A549 (cell line): ENCODE results near the gene CDC45. TPM values are rescaled to one million over a fixed set of nuclear protein-coding genes. Genes with fewer than 3 reads are reported as not detected.

Experiments
- ATAC-seq, 2 experiments: fragments of 200-7000 bp in 1 of 2; fragments of >200 bp in 1 of 2; cut with Nextera tagmentation in 1 of 2; cut with Tn5 transposase in 1 of 2; 3 replicates each; pipeline versions ENCODE4 v1.8.0 to v1.9.1; 2018 to 2020; ENCODE audit warnings: mild to moderate bottlenecking in 1 of 2, moderate library complexity in 1 of 2
- CTCF ChIA-PET: fragments of 300-600 bp; sonication (Branson Sonifier 250); formaldehyde crosslinking; extraction: SDS; loops from one replicate; lab custom pipeline; 2021; ENCODE audit warnings: antibody characterized with exemption, inconsistent platforms; lab: Yijun Ruan, JAX
- POLR2A ChIA-PET: fragments of 350-600 bp; formaldehyde crosslinking; extraction: SDS; loops from one replicate; lab custom pipeline; 2021; ENCODE audit warnings: antibody characterized with exemption, inconsistent platforms; lab: Yijun Ruan, JAX
- DNase-seq, 2 experiments: peaks; one replicate each; pipeline versions ENCODE4 v3.0.0 to v3.0.0-alpha.2; 2011 to 2016; ENCODE audit warnings: low read depth in 1 of 2, low spot score in 1 of 2
- FAIRE-seq: peaks from 2 replicates; lab custom pipeline; 2011; peaks lifted over from hg19 to GRCh38; lab: Jason Lieb, UNC
- H3K27ac ChIP-seq, 2 experiments: fragments of >200 bp; sonication (Bioruptor Twin); formaldehyde crosslinking; 3 replicates each; pipeline ENCODE4 v1.5.1; 2016 to 2017
- H3K4me1 ChIP-seq: fragments of >200 bp; sonication (Bioruptor Twin); formaldehyde crosslinking; 3 replicates; pipeline ENCODE4 v1.6.1; 2016
- H3K4me2 ChIP-seq: fragments of >200 bp; sonication (Bioruptor Twin); formaldehyde crosslinking; 3 replicates; pipeline ENCODE4 v1.6.1; 2016
- H3K4me3 ChIP-seq: fragments of >200 bp; sonication (Bioruptor Twin); formaldehyde crosslinking; 3 replicates; pipeline ENCODE4 v1.5.1; 2016
- H3K9me3 ChIP-seq: fragments of >200 bp; sonication (Bioruptor Twin); formaldehyde crosslinking; 3 replicates; pipeline ENCODE4 v1.6.1; 2016
- BCL3 ChIP-seq: fragments of >200 bp; sonication (Bioruptor Twin); formaldehyde crosslinking; IDR thresholded peaks from 3 replicates; pipeline ENCODE4 v1.6.1; 2016
- CBX2 ChIP-seq: fragments of 200-600 bp; sonication (generic); IDR thresholded peaks from 2 replicates; pipeline ENCODE4 v1.6.1; 2016; ENCODE audit warnings: low read depth, mild to moderate bottlenecking, borderline replicate concordance
- CHD2 ChIP-seq: fragments of 150-350 bp; IDR thresholded peaks from 2 replicates; pipeline ENCODE4 v1.6.1; 2014; ENCODE audit warnings: low read length; ENCODE audit not compliant: partially characterized antibody
- CHD4 ChIP-seq: fragments of 200-600 bp; sonication (generic); IDR thresholded peaks from 2 replicates; pipeline ENCODE4 v1.6.1; 2016; ENCODE audit warnings: antibody characterized with exemption, mild to moderate bottlenecking, borderline replicate concordance
- CTCF ChIP-seq: fragments of >200 bp; sonication (Bioruptor Twin); formaldehyde crosslinking; IDR thresholded peaks from 3 replicates; pipeline ENCODE4 v1.5.1; 2016
- ELK1 ChIP-seq: fragments of 150-350 bp; IDR thresholded peaks from 2 replicates; pipeline ENCODE4 v1.6.1; 2014; ENCODE audit warnings: low read depth, mild to moderate bottlenecking, low read length
- FOSB ChIP-seq: fragments of 250-450 bp; sonication (Bioruptor Pico); IDR thresholded peaks from 2 replicates; pipeline ENCODE4 v1.5.0; 2020; ENCODE audit warnings: mild to moderate bottlenecking, moderate library complexity
- HDAC2 ChIP-seq: fragments of 200-600 bp; sonication (generic); IDR thresholded peaks from 2 replicates; pipeline ENCODE4 v1.6.1; 2016
- HES2 ChIP-seq: fragments of >200 bp; sonication (Bioruptor Twin); formaldehyde crosslinking; IDR thresholded peaks from 2 replicates; pipeline ENCODE4 v1.6.1; 2016
- HOXB13 ChIP-seq: fragments of 250-450 bp; sonication (Bioruptor Pico); IDR thresholded peaks from 2 replicates; pipeline ENCODE4 v1.5.0; 2020; ENCODE audit warnings: low read depth, mild to moderate bottlenecking, moderate library complexity
- JUNB ChIP-seq: fragments of >200 bp; sonication (Bioruptor Twin); formaldehyde crosslinking; IDR thresholded peaks from 2 replicates; pipeline ENCODE4 v1.6.1; 2016
- KDM1A ChIP-seq: fragments of 200-600 bp; sonication (generic); IDR thresholded peaks from 2 replicates; pipeline ENCODE4 v1.6.1; 2016; ENCODE audit warnings: low read depth, mild to moderate bottlenecking
- MAFK ChIP-seq: fragments of 450-650 bp; IDR thresholded peaks from 2 replicates; pipeline ENCODE4 v1.6.1; 2014; ENCODE audit not compliant: partially characterized antibody
- MAZ ChIP-seq: fragments of 150-350 bp; IDR thresholded peaks from 2 replicates; pipeline ENCODE4 v1.6.1; 2014; ENCODE audit warnings: antibody characterized with exemption, low read depth, low read length, borderline replicate concordance
- MYC ChIP-seq: IDR thresholded peaks from 2 replicates; pipeline ENCODE4 v1.6.1; 2012; ENCODE audit warnings: mild to moderate bottlenecking, inconsistent platforms, low read length, improper control_type of control experiment, borderline replicate concordance
- NFE2L2 ChIP-seq: fragments of 150-350 bp; conservative IDR thresholded peaks from 2 replicates; pipeline ENCODE4 v1.6.1; 2014; ENCODE audit warnings: low read length
- NPAS2 ChIP-seq: fragments of 250-450 bp; sonication (Bioruptor Pico); IDR thresholded peaks from 2 replicates; pipeline ENCODE4 v1.8.0; 2022; ENCODE audit warnings: mild to moderate bottlenecking, moderate library complexity, borderline replicate concordance
- NR3C1 ChIP-seq: fragments of >200 bp; sonication (Bioruptor Twin); formaldehyde crosslinking; IDR thresholded peaks from 3 replicates; pipeline ENCODE4 v1.6.1; 2017
- POLR2A ChIP-seq: IDR thresholded peaks from 2 replicates; pipeline ENCODE4 v1.6.1; 2012; ENCODE audit warnings: mild to moderate bottlenecking, low read length
- RAD21 ChIP-seq, 2 experiments: fragments of >200 bp in 1 of 2; sonication (Bioruptor Twin) in 1 of 2; formaldehyde crosslinking in 1 of 2; IDR thresholded peaks in 1 of 2; conservative IDR thresholded peaks in 1 of 2; 2 replicates in 1 of 2; 3 replicates in 1 of 2; pipeline ENCODE4 v1.6.1; 2012 to 2018; ENCODE audit warnings: inconsistent platforms in 1 of 2
- RARB ChIP-seq: fragments of 250-450 bp; sonication (Bioruptor Pico); IDR thresholded peaks from 2 replicates; pipeline ENCODE4 v1.8.0; 2021; ENCODE audit warnings: mild to moderate bottlenecking, moderate library complexity
- RCOR1 ChIP-seq: fragments of 150-350 bp; IDR thresholded peaks from 2 replicates; pipeline ENCODE4 v1.6.1; 2014; ENCODE audit warnings: antibody characterized with exemption, low read length, low read depth
- RFX5 ChIP-seq: fragments of 450-650 bp; IDR thresholded peaks from 2 replicates; pipeline ENCODE4 v1.7.1; 2014; ENCODE audit warnings: antibody characterized with exemption, mild to moderate bottlenecking, moderate library complexity
- RNF2 ChIP-seq: fragments of 200-600 bp; sonication (generic); IDR thresholded peaks from 2 replicates; pipeline ENCODE4 v1.6.1; 2016; ENCODE audit warnings: low read depth, mild to moderate bottlenecking, antibody characterized with exemption, moderate library complexity, borderline replicate concordance
- ZC3H11A ChIP-seq: fragments of 450-650 bp; IDR thresholded peaks from 2 replicates; pipeline ENCODE4 v1.6.1; 2014; ENCODE audit warnings: antibody characterized with exemption, mild to moderate bottlenecking
- ZNF302 ChIP-seq: fragments of 250-450 bp; sonication (Bioruptor Pico); IDR thresholded peaks from 2 replicates; pipeline ENCODE4 v1.9.0; 2021; ENCODE audit warnings: inconsistent platforms, mild to moderate bottlenecking, moderate library complexity
- ZSCAN20 ChIP-seq: fragments of 250-450 bp; sonication (Bioruptor Pico); IDR thresholded peaks from 2 replicates; pipeline ENCODE4 v1.8.0; 2022; ENCODE audit warnings: mild to moderate bottlenecking, moderate library complexity
- WGBS: methylation state at CpG from one replicate; pipeline ENCODE4 v1.1.6; 2017; ENCODE audit errors: missing lambda C conversion rate; 5-methylcytosine and 5-hydroxymethylcytosine counted together
- polyA plus RNA-seq, 4 experiments: library from polyadenylated mRNA; depleted of rRNA in 3 of 4; stranded (reverse); fragments of >200 nt; fragmentation: RNase III in 1 of 4; extraction: RNeasy Plus Mini Kit Qiagen cat#74134 plus additional on column Dnase treatment in 1 of 4; gene quantifications; 2 replicates in 3 of 4; 3 replicates in 1 of 4; pipeline ENCODE4 v1.2.3, GENCODE V29; 2011 to 2017

The CDC45 gene
- polyA plus RNA-seq, 2 of the 4 experiments (the other 2 are of a cell fraction) = 47.2 to 51.6 TPM

GRCh38 chr22:19506212-19506611, 26.5 kb downstream of the CDC45 start:
- DNase-seq = no peak
- H3K4me1 ChIP-seq = no peaks in the 10 kb centered on the region
- TF ChIP-seq ZSCAN20 (CRISPR knock-in tag) = no peak
- no peak for TF ChIP-seq ZC3H11A
- TF ChIP-seq RAD21 (conservative IDR thresholded peaks at IDR 0.05 in 1 of 2, IDR thresholded peaks at IDR 0.05 in 1 of 2) = no peak
- no peak for TF ChIP-seq FOSB
- no peak for TF ChIP-seq BCL3
- no peak for TF ChIP-seq CHD2
- no peak for TF ChIP-seq ZNF302 (CRISPR knock-in tag)
- TF ChIP-seq KDM1A = no peak
- TF ChIP-seq RCOR1 = no peak
- no peak for TF ChIP-seq POLR2A
- no peak for TF ChIP-seq HDAC2
- TF ChIP-seq, all 56 proteins: peak for 0
- Histone ChIP-seq H3K4me2 (no peak overlapping the region), H3K9me3 (no peaks in the 10 kb centered on the region), H3K4me3 (no peak overlapping the region), H3K27ac (no peak overlapping the region)
- FAIRE-seq (no peak), ATAC-seq (no peak)
- CTCF ChIA-PET = interaction anchor here (1.1 to 1.9 kb wide), 2 partner anchors 17 to 124 kb away, joined by 3 to 5 read pairs; no protein-coding TSS in a partner anchor
- WGBS = 82% methylated on average over 10 of the region's 10 CpGs
- POLR2A ChIA-PET = no interaction called here

GRCh38 chr22:19507534-19507861, 27.8 kb downstream of the CDC45 start:
- WGBS = 100% methylated on average over 4 of the region's 4 CpGs
- no peak for FAIRE-seq
- CTCF ChIA-PET = interaction anchor here (1.2 kb wide), 1 partner anchor 123 kb away, joined by 3 read pairs; no protein-coding TSS in a partner anchor

More at GRCh38 chr22:19507534-19507861, 27.8 kb downstream of the CDC45 start:
- no peaks in the 10 kb centered on the region for H3K4me1 ChIP-seq
- DNase-seq (no peak), ATAC-seq (no peak)
- TF ChIP-seq MAZ (no peak), MAFK (no peak), HOXB13 (no peak), HES2 (no peak), ELK1 (no peak), RNF2 (no peak), FOSB (no peak), RARB (CRISPR knock-in tag) (no peak), CHD4 (no peak), CBX2 (no peak), ZSCAN20 (CRISPR knock-in tag) (no peak), RFX5 (no peak), NR3C1 (no peak), NPAS2 (CRISPR knock-in tag) (no peak), KDM1A (no peak), JUNB (no peak), CTCF (no peak), MYC (no peak), NFE2L2 (no peak)
- TF ChIP-seq, all 56 proteins: peak for 0
- Histone ChIP-seq H3K4me3 (no peak overlapping the region), H3K9me3 (no peaks in the 10 kb centered on the region), H3K4me2 (no peak overlapping the region), H3K27ac (no peak overlapping the region)
- POLR2A ChIA-PET = no interaction called here
